Colonic mucosa (tissue), 4 donors: ENCODE data around the gene SFMBT1. TPM values are rescaled to one million over a fixed set of nuclear protein-coding genes. Genes with fewer than 3 reads are reported as not detected.

Experiments
- DNase-seq: peaks from one replicate; pipeline ENCODE4 v3.0.0-alpha.2; 2020
- H3K27ac ChIP-seq: fragments of 200-600 bp; one replicate; pipeline ENCODE4 v1.8.0; 2021
- H3K27me3 ChIP-seq: fragments of 200-600 bp; one replicate; pipeline ENCODE4 v1.8.0; 2021
- H3K36me3 ChIP-seq: fragments of 200-600 bp; one replicate; pipeline ENCODE4 v1.8.0; 2021
- H3K4me1 ChIP-seq: fragments of 200-600 bp; one replicate; pipeline ENCODE4 v1.8.0; 2021; ENCODE audit warnings: mild to moderate bottlenecking
- H3K4me3 ChIP-seq: fragments of 200-600 bp; one replicate; pipeline ENCODE4 v1.8.0; 2021
- H3K9ac ChIP-seq, 2 donors: one replicate each; pipeline ENCODE4 v1.7.0; 2013; ENCODE audit warnings: control low read depth in 2 of 2, low read depth in 2 of 2, low read length in 2 of 2
- H3K9me3 ChIP-seq: fragments of 200-600 bp; one replicate; pipeline ENCODE4 v1.8.0; 2021
- CTCF ChIP-seq: fragments of 200-600 bp; IDR thresholded peaks from one replicate; pipeline ENCODE4 v1.8.0; 2022; ENCODE audit warnings: antibody characterized with exemption, mild to moderate bottlenecking
- intact Hi-C: fragments of 100-400 bp; cut with DNase I; formaldehyde crosslinking; loops from one replicate; pipeline ENCODE4 v1.14.1; 2022
- total RNA-seq, 2 donors: library from RNA; stranded (reverse); fragmentation: NEBNext Ultra II Directional in 1 of 2; extraction: Animal tissue kit (Norgen Biotek cat#: 25700) in 1 of 2; gene quantifications; one replicate each; pipeline ENCODE4 v1.2.1, GENCODE V29; 2021
- donor health status: healthy.
- donor health status: DM: no; HTN: no; CAD: no.
- donor health status: DM: no; HTN: no; CAD: no.

The SFMBT1 gene
- total RNA-seq, 2 donors from 2014 or later, result 19.4 to 30.8 TPM

- Histone ChIP-seq H3K27ac (no peak overlapping the region), H3K4me1 (no peaks in the 10 kb centered on the region), H3K27me3 (no peaks in the 10 kb centered on the region), H3K9ac (no peak overlapping the region), H3K9me3 (no peaks in the 10 kb centered on the region), H3K4me3 (no peak overlapping the region), H3K36me3 (no peaks in the 10 kb centered on the region)
- no peak for TF ChIP-seq CTCF
- DNase-seq, result no peak
- intact Hi-C loops, result no loop called here
Observed at GRCh38 chr3:52881871-52882270, 164.0 kb downstream of the SFMBT1 start.

- Histone ChIP-seq H3K9me3 (no peaks in the 10 kb centered on the region), H3K4me3 (no peak overlapping the region), H3K4me1 (no peaks in the 10 kb centered on the region), H3K27ac (no peak overlapping the region), H3K27me3 (no peaks in the 10 kb centered on the region), H3K36me3 (no peaks in the 10 kb centered on the region), H3K9ac (no peak overlapping the region)
- TF ChIP-seq CTCF, result no peak
- DNase-seq, result no peak
- intact Hi-C loops, result no loop called here
Observed at GRCh38 chr3:52880474-52880873, 165.4 kb downstream of the SFMBT1 start.

- no peaks in the 10 kb centered on the region for H3K27me3 ChIP-seq
- H3K36me3 ChIP-seq, result no peaks in the 10 kb centered on the region
- no peaks in the 10 kb centered on the region for H3K4me1 ChIP-seq
- H3K27ac ChIP-seq, result no peak overlapping the region
- no peak overlapping the region for H3K9ac ChIP-seq
- TF ChIP-seq CTCF, result no peak
- H3K9me3 ChIP-seq, result no peaks in the 10 kb centered on the region
- no peak overlapping the region for H3K4me3 ChIP-seq
- intact Hi-C loops, result no loop called here
- DNase-seq, result no peak
Observed at GRCh38 chr3:52880047-52880446, 165.8 kb downstream of the SFMBT1 start.

GRCh38 chr3:52879581-52879980 lies 166.3 kb downstream of the SFMBT1 start:
- Histone ChIP-seq H3K4me1 (no peaks in the 10 kb centered on the region), H3K27me3 (no peaks in the 10 kb centered on the region), H3K9ac (no peak overlapping the region), H3K27ac (no peak overlapping the region), H3K9me3 (no peaks in the 10 kb centered on the region), H3K4me3 (no peak overlapping the region), H3K36me3 (no peaks in the 10 kb centered on the region)
- DNase-seq, result no peak
- intact Hi-C loops, result no loop called here
- TF ChIP-seq CTCF, result no peak

GRCh38 chr3:52879090-52879489 lies 166.8 kb downstream of the SFMBT1 start:
- Histone ChIP-seq H3K4me1 (no peaks in the 10 kb centered on the region), H3K36me3 (no peaks in the 10 kb centered on the region), H3K4me3 (no peak overlapping the region), H3K27ac (no peak overlapping the region), H3K9me3 (no peaks in the 10 kb centered on the region), H3K9ac (no peak overlapping the region), H3K27me3 (no peaks in the 10 kb centered on the region)
- no peak for TF ChIP-seq CTCF
- no peak for DNase-seq
- intact Hi-C loops, result no loop called here

GRCh38 chr3:52877085-52877484 lies 168.8 kb downstream of the SFMBT1 start:
- intact Hi-C loops, result no loop called here
- Histone ChIP-seq H3K9ac (no peak overlapping the region), H3K27ac (no peak overlapping the region), H3K27me3 (no peaks in the 10 kb centered on the region), H3K36me3 (no peaks in the 10 kb centered on the region), H3K4me3 (no peak overlapping the region), H3K4me1 (no peaks in the 10 kb centered on the region), H3K9me3 (no peaks in the 10 kb centered on the region)
- no peak for TF ChIP-seq CTCF
- DNase-seq, result no peak
